K562 (cell line): ENCODE results near the gene FRAT2. TPM values are rescaled to one million over a fixed set of nuclear protein-coding genes. Genes with fewer than 3 reads are reported as not detected.

ENCODE experiments used
- ATAC-seq: fragments of 200-7000 bp; cut with Tn5 transposase; 3 replicates; pipeline ENCODE4 v1.9.1; 2020; ENCODE audit warnings: moderate library complexity
- BruUV-seq: library from RNA; stranded (reverse); fragments of 400-500 nt; replicated peaks from 2 replicates; lab custom pipeline; 2021; lab: Mats Ljungman, UMichigan
- CTCF ChIA-PET: fragments of 300-600 bp; formaldehyde crosslinking; extraction: SDS; loops from one replicate; lab custom pipeline; 2021; ENCODE audit warnings: low intra/inter-chr PET ratio; lab: Yijun Ruan, JAX
- POLR2A ChIA-PET: fragments of 300-600, 350-650 bp; sonication (Branson Sonifier 250); formaldehyde crosslinking; extraction: SDS; loops from one replicate; lab custom pipeline; 2021; ENCODE audit warnings: antibody characterized with exemption, inconsistent platforms; lab: Yijun Ruan, JAX
- DNase-seq, 4 experiments: peaks; one replicate each; pipeline versions ENCODE4 v3.0.0 to v3.0.0-alpha.2; 2011 to 2018; ENCODE audit warnings: low spot score in 3 of 4, mixed read lengths in 3 of 4; ENCODE audit errors: extremely low read depth in 1 of 4
- FAIRE-seq: peaks from 2 replicates; lab custom pipeline; 2011; peaks lifted over from hg19 to GRCh38; lab: Jason Lieb, UNC
- H2AFZ ChIP-seq: 2 replicates; pipeline ENCODE4 v1.6.0; 2011; ENCODE audit warnings: low read depth, low read length, control low read depth, inconsistent platforms
- H3K27ac ChIP-seq: fragments of 200-600 bp; 3 replicates; pipeline ENCODE4 v1.8.0; 2011; ENCODE audit warnings: low read depth, mild to moderate bottlenecking, control low read depth, inconsistent platforms, low read length, moderate library complexity, mixed read lengths; ENCODE audit errors: extremely low read depth
- H3K27me3 ChIP-seq, 2 experiments: fragments of 300-600 bp in 1 of 2; 2 replicates in 1 of 2; 3 replicates in 1 of 2; pipeline versions ENCODE4 v1.6.0 to v1.8.0; 2011; ENCODE audit warnings: inconsistent platforms in 2 of 2, low read length in 2 of 2, mild to moderate bottlenecking in 1 of 2, mixed read lengths in 1 of 2, moderate library complexity in 1 of 2; ENCODE audit not compliant: control insufficient read depth in 2 of 2, insufficient read depth in 2 of 2
- H3K36me3 ChIP-seq: fragments of 300-600 bp; 3 replicates; pipeline ENCODE4 v1.8.0; 2011; ENCODE audit warnings: mild to moderate bottlenecking, low read length, inconsistent platforms; ENCODE audit not compliant: control insufficient read depth, insufficient read depth
- H3K4me1 ChIP-seq, 2 experiments: fragments of 200-600 bp in 1 of 2; replicated peaks in 1 of 2; 2 replicates in 1 of 2; 3 replicates in 1 of 2; pipeline versions ENCODE4 v1.5.1 to v1.8.0; 2011; ENCODE audit warnings: inconsistent platforms in 2 of 2, low read length in 2 of 2, mild to moderate bottlenecking in 1 of 2, mixed read lengths in 1 of 2, moderate library complexity in 1 of 2; ENCODE audit not compliant: control insufficient read depth in 2 of 2, insufficient read depth in 2 of 2
- H3K4me2 ChIP-seq: 2 replicates; pipeline ENCODE4 v1.6.1; 2011; ENCODE audit warnings: low read length, control low read depth, inconsistent platforms, mixed read lengths; ENCODE audit not compliant: insufficient read depth
- H3K4me3 ChIP-seq: fragments of 200-600 bp; sonication (generic), shearing (Covaris generic); 2 replicates; pipeline ENCODE4 v1.5.1; 2016; ENCODE audit warnings: control low read depth, inconsistent platforms
- H3K79me2 ChIP-seq: fragments of 200-600 bp; 3 replicates; pipeline ENCODE4 v1.8.0; 2011; ENCODE audit warnings: low read length, inconsistent platforms; ENCODE audit not compliant: control insufficient read depth, insufficient read depth
- H3K9ac ChIP-seq, 2 experiments: 2 replicates each; pipeline versions ENCODE4 v1.6.0 to v1.6.1; 2011; ENCODE audit warnings: low read depth in 2 of 2, low read length in 2 of 2, control low read depth in 1 of 2, inconsistent platforms in 1 of 2, mild to moderate bottlenecking in 1 of 2, mixed read lengths in 1 of 2; ENCODE audit not compliant: insufficient read depth in 1 of 2
- H3K9me1 ChIP-seq: one replicate; pipeline ENCODE4 v1.6.0; 2011; ENCODE audit warnings: inconsistent platforms, mild to moderate bottlenecking, low read length, moderate library complexity; ENCODE audit not compliant: control insufficient read depth, insufficient read depth
- H3K9me3 ChIP-seq: replicated peaks from 2 replicates; pipeline ENCODE4 v1.5.1; 2011; ENCODE audit warnings: low read depth, low read length, inconsistent platforms; ENCODE audit not compliant: control insufficient read depth, insufficient read depth
- H4K20me1 ChIP-seq: replicated peaks from 2 replicates; pipeline ENCODE4 v1.6.1; 2011; ENCODE audit warnings: low read length, inconsistent platforms, mixed read lengths; ENCODE audit not compliant: control insufficient read depth, insufficient read depth
- BACH1 ChIP-seq: fragments of 200-800 bp; sonication (Bioruptor generic); IDR thresholded peaks from 2 replicates; pipeline ENCODE4 v1.6.1; 2016; ENCODE audit warnings: missing genetic modification characterization, missing compliant biosample characterization
- COPS2 ChIP-seq: fragments of 450-650 bp; conservative IDR thresholded peaks from 2 replicates; pipeline ENCODE4 v1.6.1; 2016; ENCODE audit warnings: mild to moderate bottlenecking, moderate library complexity
- FOS ChIP-seq: IDR thresholded peaks from 3 replicates; pipeline ENCODE4 v1.6.1; 2011; ENCODE audit not compliant: insufficient read length; ENCODE audit errors: extremely low read depth
- MYC ChIP-seq, 2 experiments: fragments of 250-450 bp in 1 of 2; sonication (Bioruptor Pico) in 1 of 2; IDR thresholded peaks; 2 replicates each; pipeline versions ENCODE4 v1.5.1 to v1.6.1; 2012 to 2021; ENCODE audit warnings: low read depth in 2 of 2, borderline replicate concordance in 1 of 2, improper control_type of control experiment in 1 of 2, low read length in 1 of 2, mild to moderate bottlenecking in 1 of 2, moderate library complexity in 1 of 2
- NCOA4 ChIP-seq: fragments of 450-650 bp; IDR thresholded peaks from 2 replicates; pipeline ENCODE4 v1.6.1; 2018; ENCODE audit warnings: mild to moderate bottlenecking; ENCODE audit not compliant: partially characterized antibody
- SRF ChIP-seq, 2 experiments: fragments of 250-450, 450-650 bp in 1 of 2; sonication (Bioruptor Pico) in 1 of 2; sonication (generic) in 1 of 2; formaldehyde crosslinking; IDR thresholded peaks; 2 replicates each; pipeline versions ENCODE4 v1.5.0 to v1.5.1; 2020 to 2022; ENCODE audit warnings: mild to moderate bottlenecking in 1 of 2, missing genetic modification reagents in 1 of 2
- YY1 ChIP-seq, 3 experiments: IDR thresholded peaks; 2 replicates each; pipeline ENCODE4 v1.6.1; 2011; ENCODE audit warnings: low read length in 2 of 3, mild to moderate bottlenecking in 2 of 3, moderate library complexity in 2 of 3, borderline replicate concordance in 1 of 3, control low read depth in 1 of 3, low read depth in 1 of 3; ENCODE audit not compliant: insufficient read depth in 3 of 3, insufficient replicate concordance in 2 of 3, control insufficient read depth in 1 of 3, insufficient read length in 1 of 3; ENCODE audit errors: extremely low read depth in 1 of 3
- ZBTB17 ChIP-seq: fragments of 450-650 bp; formaldehyde crosslinking; IDR thresholded peaks from 2 replicates; pipeline ENCODE4 v1.4.0; 2020; ENCODE audit warnings: mild to moderate bottlenecking
- ZNF12 ChIP-seq: sonication (generic); formaldehyde crosslinking; IDR thresholded peaks from 2 replicates; pipeline ENCODE4 v1.4.0; 2020; ENCODE audit warnings: mild to moderate bottlenecking, missing genetic modification reagents
- ZNF699 ChIP-seq: fragments of 250-450 bp; sonication (Bioruptor Pico); IDR thresholded peaks from 2 replicates; pipeline ENCODE4 v1.8.0; 2021; ENCODE audit warnings: mild to moderate bottlenecking, moderate library complexity; ENCODE audit not compliant: insufficient replicate concordance
- WGBS: fragments of 100-300 bp; shearing (Covaris generic); methylation state at CpG from one replicate; pipeline ENCODE4 v1.1.6; 2016; ENCODE audit warnings: low coverage, mixed read lengths; ENCODE audit not compliant: insufficient coverage; ENCODE audit errors: missing lambda C conversion rate; 5-methylcytosine and 5-hydroxymethylcytosine counted together
- in situ Hi-C: fragments of 300-500 bp; cut with MboI; formaldehyde crosslinking; loops from 4 replicates; pipeline ENCODE4 v1.15.0; 2018; ENCODE audit warnings: inconsistent platforms, mixed read lengths
- intact Hi-C: fragments of 100-400 bp; cut with micrococcal nuclease; formaldehyde crosslinking; loops from 2 replicates; pipeline ENCODE4 v1.14.2; 2022
- polyA plus RNA-seq, 8 experiments: library from polyadenylated mRNA; depleted of rRNA in 4 of 8; stranded (reverse) in 5 of 8; unstranded in 3 of 8; fragments of >200 nt; fragmentation: Nextera tagmentation in 2 of 8; fragmentation: Illumina TruSeq in 1 of 8; extraction: Ambion mirVana in 2 of 8; extraction: Trizol in 1 of 8; gene quantifications; 2 replicates each; pipeline versions ENCODE4 v1.2.1 to v1.2.3, GENCODE V29; 2011 to 2014; ENCODE audit warnings: inconsistent platforms in 1 of 8, missing spikeins in 1 of 8
- total RNA-seq, 7 experiments: library from RNA; depleted of rRNA in 6 of 7; stranded (reverse); fragments of >200 nt in 6 of 7; fragmentation: Illumina TruSeq in 2 of 7; extraction: Trizol in 2 of 7; gene quantifications; 2 replicates each; pipeline versions ENCODE4 v1.2.1 to v1.2.3, GENCODE V29; 2011 to 2021; ENCODE audit warnings: low replicate concordance in 1 of 7

Gene FRAT2
- total and polyA plus RNA-seq, 9 of the 15 experiments (the other 6 are each of a cell fraction or from before 2014, with no cell fraction given): 4.3 to 31.7 (median 19.5) TPM

DNA sequence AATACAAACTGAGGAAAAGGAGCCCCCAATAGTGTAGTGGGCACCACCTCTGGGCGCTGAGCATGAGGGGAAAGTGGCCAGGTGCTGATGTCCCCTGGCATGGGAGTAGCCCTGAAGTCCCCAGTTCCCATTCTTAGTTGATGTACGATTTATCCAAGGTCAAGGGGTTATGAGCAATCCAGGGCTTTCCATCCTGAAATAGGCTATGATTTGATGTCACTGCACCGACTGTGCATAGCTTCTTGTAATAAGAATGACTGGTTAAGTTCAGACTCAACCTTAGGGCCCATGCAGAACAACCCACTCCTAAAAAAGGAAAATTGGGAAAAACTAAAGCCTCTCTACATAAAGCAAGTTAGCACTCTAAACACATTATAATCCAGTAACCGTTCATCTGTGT, 11.0 kb downstream of the FRAT2 start (continued):
- no peak for TF ChIP-seq ZNF699 (CRISPR knock-in tag)
- no peak for TF ChIP-seq SRF (CRISPR knock-in tag; IDR thresholded peaks at IDR 0.05)
- TF ChIP-seq YY1 (IDR thresholded peaks at IDR 0.05; ENCODE audit: borderline replicate concordance in 1 of 3, control insufficient read depth in 1 of 3, extremely low read depth in 1 of 3, insufficient read depth in 3 of 3, insufficient read length in 1 of 3, insufficient replicate concordance in 2 of 3, low read depth in 1 of 3, low read length in 2 of 3): no peak
- TF ChIP-seq ZNF12: no peak
- TF ChIP-seq COPS2: no peak
- no peak for TF ChIP-seq NCOA4
- TF ChIP-seq MYC (IDR thresholded peaks at IDR 0.05; ENCODE audit: low read depth, low read length): no peak
- TF ChIP-seq MYC (CRISPR knock-in tag; IDR thresholded peaks at IDR 0.05; ENCODE audit: borderline replicate concordance, low read depth): no peak
- TF ChIP-seq ZBTB17: no peak
- TF ChIP-seq BACH1 (tag): no peak

DNA sequence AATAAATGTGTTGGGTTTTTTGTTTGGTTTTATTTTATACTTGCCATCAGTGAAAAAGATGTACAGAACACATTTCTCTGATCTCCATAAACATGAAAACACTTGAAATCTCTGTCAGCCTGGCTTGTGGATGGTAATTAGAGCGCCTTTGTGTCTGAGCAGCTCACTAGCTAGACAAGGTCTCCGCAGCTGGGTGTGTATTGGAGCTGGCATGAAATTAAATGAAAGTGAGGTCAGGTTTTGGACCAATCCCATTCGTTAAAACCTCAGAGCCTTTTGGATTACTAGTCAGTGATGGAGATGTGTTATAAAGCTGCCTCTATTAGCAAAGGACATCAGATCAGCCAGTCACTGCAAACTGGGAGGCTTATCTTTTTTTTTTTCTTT, 12.7 kb downstream of the FRAT2 start:
- no peaks in the 10 kb centered on the region for H4K20me1 ChIP-seq
- no peaks in the 10 kb centered on the region for H3K9me1 ChIP-seq
- H3K27ac ChIP-seq: no peak overlapping the region
- no peak overlapping the region for H2AFZ ChIP-seq
- no peak overlapping the region for H3K4me2 ChIP-seq
- ATAC-seq (no peak), DNase-seq (no peak), FAIRE-seq (no peak)
- H3K4me3 ChIP-seq: no peak overlapping the region
- H3K79me2 ChIP-seq: peaks cover 9% of the 10 kb centered on the region; the same call in 1 of the 3 replicates
- CTCF ChIA-PET: no interaction called here
- no peak overlapping the region for H3K9ac ChIP-seq
- no peak for TF ChIP-seq FOS
- H3K9me3 ChIP-seq: no peaks in the 10 kb centered on the region
- H3K27me3 ChIP-seq: no peaks in the 10 kb centered on the region
- peaks cover 7 to 25% of the 10 kb centered on the region in 2 experiments for H3K4me1 ChIP-seq
- no peaks in the 10 kb centered on the region for H3K36me3 ChIP-seq
- intact Hi-C loops: no loop called here
- POLR2A ChIA-PET: interaction anchor here (0.6 to 1.4 kb wide), 6 partner anchors 9 to 896 kb away, joined by 3 to 4 read pairs (median 3); no protein-coding TSS in a partner anchor
- in situ Hi-C loops: no loop called here
- BruUV-seq: no TSS peak
- WGBS: 47% methylated on average over 2 of the region's 3 CpGs
